ENCODE results near the gene CHEK2.
"Not testable (repeated sequence)": the region's sequence is repeated elsewhere in the genome, so short reads cannot be mapped to it uniquely, and the experiment has no call there.

The CHEK2 gene

GRCh38 chr22:28741200-28741784 is 328 bp downstream of the CHEK2 start:
- DNase-seq: no peak

GRCh38 chr22:28738876-28739275 is 2.7 kb downstream of the CHEK2 start:
- not testable (repeated sequence) for DNase-seq

GRCh38 chr22:28737701-28738100 is 3.9 kb downstream of the CHEK2 start:
- DNase-seq: no peak

- no peak for DNase-seq
Observed at GRCh38 chr22:28736301-28737155, 5.1 kb downstream of the CHEK2 start.

GRCh38 chr22:28734393-28734792 is 7.2 kb downstream of the CHEK2 start:
- no peak for DNase-seq

- no peak for DNase-seq
Observed at GRCh38 chr22:28730179-28730578, 11.4 kb downstream of the CHEK2 start.

- no peak for DNase-seq
Observed at GRCh38 chr22:28728621-28729313, 12.9 kb downstream of the CHEK2 start.

- no peak for DNase-seq
Observed at GRCh38 chr22:28728002-28728401, 13.6 kb downstream of the CHEK2 start.

- no peak for DNase-seq
Observed at GRCh38 chr22:28718044-28718443, 23.6 kb downstream of the CHEK2 start.

GRCh38 chr22:28716686-28717085 is 24.9 kb downstream of the CHEK2 start:
- no peak for DNase-seq

GRCh38 chr22:28715611-28716010 is 26.0 kb downstream of the CHEK2 start:
- no peak for DNase-seq

GRCh38 chr22:28714043-28714628 is 27.5 kb downstream of the CHEK2 start:
- DNase-seq: no peak

- no peak for DNase-seq
Observed at GRCh38 chr22:28711820-28712777, 29.5 kb downstream of the CHEK2 start.

GRCh38 chr22:28711341-28711740 is 30.3 kb downstream of the CHEK2 start:
- DNase-seq: no peak

- DNase-seq: no peak
Observed at GRCh38 chr22:28710576-28711191, 30.9 kb downstream of the CHEK2 start.

- no peak for DNase-seq
Observed at GRCh38 chr22:28710107-28710506, 31.5 kb downstream of the CHEK2 start.

- no peak for DNase-seq
Observed at GRCh38 chr22:28706845-28707244, 34.8 kb downstream of the CHEK2 start.

- no peak for DNase-seq
Observed at GRCh38 chr22:28703436-28703835, 38.2 kb downstream of the CHEK2 start.

GRCh38 chr22:28702891-28703290 is 38.7 kb downstream of the CHEK2 start:
- DNase-seq: no peak

- DNase-seq: not testable (repeated sequence)
Observed at GRCh38 chr22:28693041-28693760, 48.4 kb downstream of the CHEK2 start.

- not testable (repeated sequence) for DNase-seq
Observed at GRCh38 chr22:28689796-28690195, 51.8 kb downstream of the CHEK2 start.
